Islet of Langerhans (tissue), 1 donor: ENCODE measurements around the gene RBCK1.
"Not testable (repeated sequence)": the region's sequence is repeated elsewhere in the genome, so short reads cannot be mapped to it uniquely, and the experiment has no call there.

Source experiments
- FAIRE-seq: peaks from one replicate; lab custom pipeline; 2011; peaks lifted over from hg19 to GRCh38; lab: Jason Lieb, UNC

The RBCK1 gene

GRCh38 chr20:407953-408842 lies at the start of gene RBCK1:
Gene RBCK1, plus strand, starts transcription at chr20:408299. Its CDS starts 459 bp downstream, at chr20:408758.
- no peak for FAIRE-seq

DNA sequence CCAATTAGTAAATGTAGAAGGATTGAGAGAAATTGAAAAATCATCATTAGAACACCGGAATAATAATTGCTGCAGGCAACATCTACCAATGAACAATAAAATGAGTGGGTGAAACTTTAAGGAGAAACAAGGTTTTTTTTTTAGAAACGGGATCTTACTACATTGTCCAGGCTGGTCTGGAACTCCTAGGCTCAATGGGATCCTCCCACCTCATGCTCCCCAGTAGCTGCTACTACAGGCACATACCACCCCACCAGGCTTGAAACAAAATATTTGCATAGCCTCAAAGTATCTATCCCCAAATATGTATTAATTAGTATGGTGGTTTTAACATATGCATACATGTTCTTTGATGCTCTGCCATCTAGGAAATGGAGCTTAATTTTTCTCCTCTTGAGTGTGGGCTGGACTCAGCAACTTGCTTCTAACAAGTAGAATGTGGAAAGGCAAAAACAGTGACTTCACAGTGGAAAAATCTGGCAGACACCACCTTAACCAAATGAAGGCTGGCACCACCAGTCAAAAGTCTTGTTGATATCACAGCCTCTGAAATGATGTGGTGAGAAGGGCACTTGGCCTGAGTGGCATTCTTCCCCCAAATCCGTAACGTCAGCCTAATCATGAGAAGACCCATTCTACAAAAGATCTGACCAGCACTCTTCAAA lies 49.1 kb upstream of the RBCK1 start:
- no peak for FAIRE-seq

- no peak for FAIRE-seq
These were observed 46.5 kb upstream of the RBCK1 start for GRCh38 chr20:361561-361960.

DNA sequence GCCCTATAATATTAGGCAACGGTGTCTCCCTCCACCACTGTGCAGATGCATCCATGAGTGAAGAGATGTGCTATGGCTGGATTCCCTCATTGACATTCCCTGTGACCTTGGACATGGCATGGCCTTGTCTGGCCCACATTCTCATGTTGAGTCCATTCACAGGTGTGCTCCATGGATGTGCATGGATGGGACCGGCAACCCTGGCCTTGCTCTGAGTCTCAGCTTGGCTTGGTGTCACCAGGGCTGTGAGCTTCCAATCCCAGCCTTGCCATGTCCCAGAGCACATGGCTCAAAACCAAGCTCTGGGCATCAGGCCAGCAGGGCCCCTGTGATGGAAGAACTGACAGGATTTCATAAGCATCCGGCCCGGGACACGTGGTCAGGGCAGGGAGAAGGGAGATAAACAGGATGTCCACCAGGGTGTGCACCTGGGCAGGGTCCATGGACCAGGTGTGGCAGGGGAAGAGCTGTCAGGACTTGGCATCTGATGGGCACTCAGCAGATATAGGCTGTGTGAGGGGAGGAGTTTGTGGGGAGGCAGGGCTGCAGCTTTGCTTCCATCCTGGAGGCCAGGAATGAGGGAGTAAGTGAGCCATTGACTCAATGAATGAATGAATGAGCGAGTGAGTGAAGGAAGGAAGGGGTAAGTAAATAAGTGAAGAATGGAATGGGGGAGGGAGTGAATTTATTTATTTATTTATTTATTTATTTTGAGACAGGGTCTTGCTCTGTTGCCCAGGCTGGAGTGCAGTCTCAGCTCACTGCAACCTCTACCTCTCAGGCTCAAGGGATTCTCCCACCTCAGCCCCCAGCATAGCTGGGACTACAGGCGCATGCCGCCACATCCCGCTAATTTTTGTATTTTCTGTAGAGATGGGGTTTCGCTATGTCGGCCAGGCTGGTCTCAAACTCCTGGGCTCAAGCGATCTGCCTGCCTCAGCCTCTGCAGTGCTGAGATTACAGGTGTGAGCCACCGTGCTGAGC lies 45.5 kb upstream of the RBCK1 start:
- no peak for FAIRE-seq

DNA sequence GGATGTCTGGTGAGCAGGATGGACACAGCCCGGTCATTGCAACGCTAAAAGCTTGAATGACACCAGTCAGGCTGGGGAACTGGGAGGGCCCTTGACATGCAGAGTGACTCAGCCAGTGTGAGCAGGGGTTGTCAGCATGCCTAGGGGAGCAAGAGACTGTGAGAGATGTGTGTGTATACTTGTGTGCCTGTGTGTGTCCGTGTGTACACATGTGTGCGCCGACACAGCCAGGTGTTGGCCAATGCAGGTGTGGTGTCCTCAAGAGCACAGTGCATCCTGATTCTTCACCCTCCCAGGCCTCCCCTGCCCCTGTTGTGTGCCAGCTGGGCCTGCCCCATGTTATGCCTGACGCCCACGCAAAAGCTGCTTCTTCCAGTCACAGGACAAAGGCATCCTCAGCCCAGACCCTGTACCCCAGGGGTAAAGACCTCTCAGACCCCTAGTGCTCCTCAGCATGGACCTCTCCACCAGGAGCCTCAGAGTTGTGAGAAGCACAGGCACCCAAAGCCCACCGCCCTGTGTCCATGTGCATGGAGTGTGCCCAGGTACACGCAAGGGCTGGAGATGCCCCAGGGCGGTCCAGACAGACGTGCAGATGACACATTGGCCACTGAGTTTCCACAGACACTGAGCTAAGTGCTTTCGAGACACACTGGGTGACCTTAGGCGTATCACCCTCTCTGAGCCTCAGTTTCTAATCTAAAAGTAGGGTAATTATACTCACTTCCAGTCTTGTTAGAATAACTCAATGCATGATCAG lies 44.6 kb upstream of the RBCK1 start:
- FAIRE-seq: no peak

DNA sequence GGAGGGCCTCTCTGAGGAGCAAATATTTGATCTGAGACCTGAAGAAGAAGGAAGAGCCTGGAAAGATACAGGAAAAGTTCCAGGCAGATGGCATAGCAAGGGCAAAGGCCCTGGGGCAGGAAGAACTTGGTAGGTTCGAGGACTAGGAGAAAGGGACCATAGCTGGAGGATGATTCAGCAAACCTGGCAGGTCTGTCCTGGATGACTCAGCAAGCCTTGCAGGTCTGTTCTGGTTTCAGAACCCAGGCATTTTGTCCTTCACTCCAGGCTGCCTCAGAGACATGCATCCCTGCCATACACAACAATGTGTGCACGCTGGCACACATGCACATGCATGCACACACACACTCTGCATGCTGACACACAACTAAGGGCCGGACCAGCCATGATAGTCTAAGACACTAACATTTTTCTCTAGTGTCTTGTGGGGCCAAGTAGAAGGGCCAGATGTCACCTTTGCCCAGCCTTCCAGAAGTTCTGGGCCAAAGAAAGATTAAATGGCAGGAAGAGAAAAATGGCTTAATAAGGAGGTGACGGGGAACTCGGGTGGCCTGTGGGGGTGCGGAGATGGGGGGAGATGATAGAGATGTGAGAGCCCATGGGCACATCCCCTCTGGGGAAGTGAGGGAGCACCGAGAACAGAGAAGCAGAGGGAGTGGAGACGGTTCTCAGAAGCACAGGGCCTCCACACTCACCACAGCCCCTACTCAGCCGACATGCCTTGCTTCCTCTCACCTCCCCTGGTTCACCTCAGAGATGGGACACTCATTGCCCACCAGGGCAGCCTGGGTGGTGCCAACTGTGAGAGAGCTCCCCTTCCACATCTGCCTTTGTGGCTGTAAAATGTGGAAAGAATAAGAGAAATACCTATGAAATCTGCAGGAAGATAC lies 42.9 kb upstream of the RBCK1 start:
- FAIRE-seq: no peak

GRCh38 chr20:366041-366718 lies 41.9 kb upstream of the RBCK1 start:
- no peak for FAIRE-seq

GRCh38 chr20:366719-367485 lies 41.2 kb upstream of the RBCK1 start:
- FAIRE-seq: no peak

GRCh38 chr20:367486-367887 lies 40.6 kb upstream of the RBCK1 start:
- FAIRE-seq: no peak

- no peak for FAIRE-seq
These were observed 39.2 kb upstream of the RBCK1 start for GRCh38 chr20:368915-369314.

DNA sequence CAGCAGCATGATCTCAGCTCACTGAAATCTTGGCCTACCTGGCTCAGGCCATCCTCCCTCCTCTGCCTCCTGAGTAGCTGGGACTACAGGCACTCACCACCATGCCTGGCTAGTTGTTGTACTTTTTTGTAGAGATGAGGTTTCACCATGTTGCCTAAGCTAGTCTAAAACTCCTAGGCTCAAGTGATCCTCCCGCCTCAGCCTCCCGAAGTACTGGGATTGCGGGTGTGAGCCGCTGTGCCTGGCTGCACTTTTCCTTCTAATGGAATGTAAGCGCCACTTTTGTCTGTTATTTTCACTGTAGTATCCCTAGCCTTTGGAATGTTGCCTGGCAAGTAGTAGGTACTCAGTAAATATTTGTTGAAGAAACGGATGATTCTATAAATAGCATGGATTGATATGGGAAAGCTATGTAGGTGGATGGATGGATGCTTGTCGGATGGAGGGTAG lies 37.9 kb upstream of the RBCK1 start:
- no peak for FAIRE-seq

DNA sequence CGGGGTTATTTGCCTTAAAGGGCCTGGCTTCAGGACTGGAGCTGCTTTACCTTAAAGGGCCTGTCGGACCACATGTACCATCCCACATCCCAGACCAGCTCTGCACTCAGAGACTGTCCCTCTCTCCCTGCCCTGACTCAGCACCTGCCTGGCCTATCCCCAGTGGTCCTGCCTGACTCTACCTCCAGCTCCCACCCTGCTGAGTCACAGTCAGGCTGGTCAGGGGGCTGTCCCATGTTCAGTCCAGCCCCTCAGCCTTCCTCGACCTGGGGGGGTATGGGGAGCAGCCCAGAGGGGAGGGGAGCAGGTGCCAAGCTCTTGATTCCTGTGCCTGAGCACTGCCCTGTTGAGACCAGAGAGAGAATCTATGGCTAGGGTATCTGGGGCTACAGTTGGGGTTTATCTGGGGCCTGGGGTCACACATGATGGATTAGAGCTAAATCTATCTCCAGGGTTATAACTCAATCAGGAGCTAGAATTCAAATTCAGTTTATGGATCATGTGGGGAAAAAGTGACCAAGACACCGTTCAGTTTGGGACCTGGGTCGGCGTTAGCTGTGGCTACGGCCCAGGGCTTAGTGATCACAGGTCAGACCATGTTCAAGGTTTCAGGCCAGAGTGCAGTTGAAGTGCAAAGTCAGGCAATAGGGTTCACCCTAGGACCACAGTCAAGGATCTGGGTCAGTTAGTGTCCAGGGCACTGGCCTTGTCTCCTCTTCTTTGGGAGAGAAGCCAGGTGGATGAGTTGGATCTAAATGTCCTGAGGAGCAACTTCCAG lies 36.9 kb upstream of the RBCK1 start:
- no peak for FAIRE-seq

DNA sequence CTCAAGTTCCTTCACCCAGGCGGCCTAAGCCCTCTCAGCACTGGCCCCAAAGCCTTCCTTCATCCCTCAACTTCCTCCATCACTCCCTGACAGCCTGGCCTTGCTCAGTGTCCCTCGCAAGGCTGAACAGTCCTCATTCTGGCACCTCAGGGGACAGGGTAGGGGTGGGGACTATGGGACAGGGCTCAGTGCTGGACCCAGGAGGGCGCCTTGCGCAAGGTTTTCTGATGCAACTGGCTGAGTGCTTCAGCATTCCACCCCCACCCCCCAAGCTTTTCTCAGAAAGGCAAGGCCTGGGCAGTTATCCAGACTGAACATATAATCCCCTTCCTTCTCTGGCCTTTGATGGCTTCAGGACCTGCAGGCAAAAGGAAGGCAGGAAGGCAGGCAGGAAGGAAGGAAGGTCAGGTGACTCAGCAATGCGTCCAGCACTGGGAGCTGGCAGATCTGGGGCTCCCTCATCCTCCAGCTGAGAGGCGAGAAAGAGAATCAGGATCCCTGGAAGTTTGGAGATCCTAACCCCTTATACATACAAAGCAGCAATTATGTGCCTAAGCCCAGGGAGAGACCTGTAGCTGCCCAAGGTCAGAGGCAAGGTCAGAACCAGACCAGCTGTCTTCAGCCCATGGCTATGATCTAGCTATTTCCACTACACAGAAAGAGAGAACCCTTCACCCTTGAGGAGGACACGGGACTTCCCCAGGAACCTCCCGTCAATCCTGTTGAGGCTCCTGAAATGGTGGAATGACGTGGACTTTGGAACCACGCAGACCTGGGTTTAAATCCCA lies 36.1 kb upstream of the RBCK1 start:
- FAIRE-seq: no peak

- not testable (repeated sequence) for FAIRE-seq
These were observed 35.5 kb upstream of the RBCK1 start for GRCh38 chr20:372543-373082.

- no peak for FAIRE-seq
These were observed 34.8 kb upstream of the RBCK1 start for GRCh38 chr20:373171-373890.

DNA sequence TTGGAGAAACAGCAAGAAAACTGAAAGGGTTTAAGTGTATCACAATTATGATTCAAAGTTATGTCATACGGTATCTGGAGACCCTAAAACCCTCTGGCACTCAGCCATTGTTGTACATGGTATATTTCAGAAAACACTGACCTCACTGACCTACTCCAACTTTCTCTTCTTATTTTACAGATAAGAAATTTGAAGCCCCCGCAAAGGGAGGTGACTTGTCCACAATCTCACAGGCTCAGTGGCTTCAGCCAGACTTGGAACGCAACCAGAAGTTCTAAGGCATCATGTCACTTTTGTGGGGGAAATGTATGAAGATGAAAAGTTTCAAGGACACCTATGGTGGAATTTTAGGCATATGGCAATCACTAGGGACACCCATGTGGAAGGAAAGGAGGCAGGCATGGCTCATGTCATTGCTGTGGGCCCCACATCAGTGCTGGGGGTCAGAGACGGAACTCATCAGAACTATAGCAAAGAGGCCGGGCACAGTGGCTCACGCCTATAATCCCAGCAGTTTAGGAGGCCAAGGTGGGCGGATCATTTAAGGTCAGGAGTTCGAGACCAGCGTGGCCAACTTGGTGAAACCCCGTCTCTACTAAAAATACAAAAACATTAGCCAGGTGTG lies 32.7 kb upstream of the RBCK1 start:
- no peak for FAIRE-seq
